Panc1 (cell line): ENCODE data around the gene PLAAT2. TPM values are rescaled to one million over a fixed set of nuclear protein-coding genes. Genes with fewer than 3 reads are reported as not detected.
"Not testable (repeated sequence)": the region's sequence is repeated elsewhere in the genome, so short reads cannot be mapped to it uniquely, and the experiment has no call there.

Source experiments
- ATAC-seq: fragments of 200-7000 bp; cut with Tn5 transposase; 2 replicates; pipeline ENCODE4 v1.9.1; 2020; ENCODE audit warnings: mild to moderate bottlenecking, moderate library complexity
- BruUV-seq: library from RNA; stranded (reverse); fragments of 400-500 nt; replicated peaks from 2 replicates; lab custom pipeline; 2021; lab: Mats Ljungman, UMichigan
- CTCF ChIA-PET: fragments of 300-600 bp; sonication (Branson Sonifier 250); formaldehyde crosslinking; loops from one replicate; lab custom pipeline; 2022; ENCODE audit warnings: antibody characterized with exemption; lab: Charles Lee
- POLR2A ChIA-PET: fragments of 300-600 bp; sonication (Branson Sonifier 250); formaldehyde crosslinking; loops from one replicate; lab custom pipeline; 2022; ENCODE audit warnings: antibody characterized with exemption; lab: Charles Lee
- DNase-seq: peaks from one replicate; pipeline ENCODE4 v3.0.0-alpha.2; 2010; ENCODE audit warnings: low read depth, low spot score
- H3K27ac ChIP-seq: 2 replicates; pipeline ENCODE4 v1.5.1; 2011; ENCODE audit warnings: mild to moderate bottlenecking, low read length, inconsistent platforms
- H3K27me3 ChIP-seq: fragments of 200-500 bp; sonication (Bioruptor generic); 2 replicates; pipeline ENCODE4 v1.6.0; 2014; ENCODE audit warnings: low read length, inconsistent platforms; ENCODE audit not compliant: control insufficient read depth, insufficient read depth
- H3K36me3 ChIP-seq: fragments of 200-500 bp; sonication (Bioruptor generic); 2 replicates; pipeline ENCODE4 v1.5.1; 2014; ENCODE audit warnings: inconsistent platforms, mild to moderate bottlenecking, low read length, moderate library complexity; ENCODE audit not compliant: control insufficient read depth, insufficient read depth
- H3K4me1 ChIP-seq: 2 replicates; pipeline ENCODE4 v1.5.1; 2011; ENCODE audit warnings: inconsistent platforms, mild to moderate bottlenecking, low read length, moderate library complexity; ENCODE audit not compliant: control insufficient read depth, insufficient read depth
- H3K4me3 ChIP-seq, 2 experiments: 2 replicates each; pipeline ENCODE4 v1.5.1; 2011 to 2012; ENCODE audit warnings: low read depth in 2 of 2, low read length in 2 of 2, mild to moderate bottlenecking in 2 of 2, inconsistent platforms in 1 of 2, moderate library complexity in 1 of 2
- H3K9me3 ChIP-seq: fragments of 200-500 bp; sonication (Bioruptor generic); 2 replicates; pipeline ENCODE4 v1.5.1; 2014; ENCODE audit warnings: low read depth, mild to moderate bottlenecking, inconsistent platforms, low read length, moderate library complexity; ENCODE audit not compliant: control insufficient read depth, insufficient read depth
- CTCF ChIP-seq: fragments of 450-650 bp; IDR thresholded peaks from 2 replicates; pipeline ENCODE4 v1.5.1; 2017; ENCODE audit warnings: mild to moderate bottlenecking
- POLR2AphosphoS5 ChIP-seq: IDR thresholded peaks from 2 replicates; pipeline ENCODE4 v1.6.1; 2012; ENCODE audit warnings: mild to moderate bottlenecking, low read depth, low read length, moderate library complexity
- REST ChIP-seq, 2 experiments: IDR thresholded peaks; 2 replicates each; pipeline ENCODE4 v1.6.1; 2011 to 2012; ENCODE audit warnings: low read depth in 2 of 2, control low read depth in 1 of 2, low read length in 1 of 2, mild to moderate bottlenecking in 1 of 2, moderate library complexity in 1 of 2; ENCODE audit not compliant: insufficient read depth in 1 of 2
- SIN3A ChIP-seq: IDR thresholded peaks from 2 replicates; pipeline ENCODE4 v1.6.1; 2012; ENCODE audit warnings: low read depth, mild to moderate bottlenecking, low read length, moderate library complexity, borderline replicate concordance; ENCODE audit not compliant: insufficient read depth
- TCF7L2 ChIP-seq: IDR thresholded peaks from 2 replicates; pipeline ENCODE4 v1.6.1; 2011; ENCODE audit warnings: mild to moderate bottlenecking, low read depth, low read length, inconsistent platforms
- in situ Hi-C: cut with HindIII; loops from 2 replicates; pipeline ENCODE4 v1.10.0; 2016; ENCODE audit warnings: low sequenced_read_pairs, low pct_unique_long_range_greater_than_20kb
- intact Hi-C: fragments of 100-400 bp; cut with micrococcal nuclease; formaldehyde crosslinking; loops from one replicate; pipeline ENCODE4 v1.10.0; 2022; ENCODE audit not compliant: unreplicated experiment
- total RNA-seq: library from RNA; stranded (reverse); gene quantifications from one replicate; pipeline ENCODE4 v1.2.1, GENCODE V29; 2021; ENCODE audit not compliant: unreplicated experiment

PLAAT2 gene
- total RNA-seq, 1 experiment from 2014 or later, result not detected

- in situ Hi-C loops, result no loop called here
- H3K27ac ChIP-seq, result no peak overlapping the region
- H3K9me3 ChIP-seq, result no peaks in the 10 kb centered on the region
- ATAC-seq, result no peak
- ChIA-PET POLR2A (interaction anchor here (0.7 kb wide), 1 partner anchor 526 kb away, joined by 4 read pairs; no protein-coding TSS in a partner anchor), CTCF (no interaction called here)
- no peaks in the 10 kb centered on the region for H3K36me3 ChIP-seq
- no peak for DNase-seq
- H3K27me3 ChIP-seq, result peaks cover 3% of the 10 kb centered on the region; the same call in 1 of the 2 replicates
- TF ChIP-seq SIN3A, result no peak
- no peak for TF ChIP-seq POLR2AphosphoS5
- no peak for TF ChIP-seq TCF7L2
- TF ChIP-seq CTCF, result no peak
- no peak for TF ChIP-seq REST (IDR thresholded peaks at IDR 0.05; ENCODE audit: insufficient read depth in 1 of 2, low read depth in 2 of 2, low read length in 1 of 2)
- BruUV-seq, result no TSS peak
- H3K4me3 ChIP-seq, result no peak overlapping the region
- intact Hi-C loops, result no loop called here
- H3K4me1 ChIP-seq, result no peaks in the 10 kb centered on the region
Measured at GRCh38 chr11:63547061-63547460, 16.1 kb downstream of the PLAAT2 start.

GRCh38 chr11:63543711-63544110 lies 19.5 kb downstream of the PLAAT2 start:
- ChIA-PET CTCF (no interaction called here), POLR2A (no interaction called here)
- Histone ChIP-seq H3K27me3 (peaks cover 3% of the 10 kb centered on the region; the same call in 1 of the 2 replicates), H3K4me1 (no peaks in the 10 kb centered on the region), H3K27ac (no peak overlapping the region), H3K9me3 (no peaks in the 10 kb centered on the region), H3K36me3 (no peaks in the 10 kb centered on the region), H3K4me3 (no peak overlapping the region)
- intact Hi-C loops, result no loop called here
- in situ Hi-C loops, result no loop called here
- DNase-seq (no peak), ATAC-seq (no peak)
- no peak for TF ChIP-seq SIN3A
- no peak for TF ChIP-seq REST (IDR thresholded peaks at IDR 0.05; ENCODE audit: insufficient read depth in 1 of 2, low read depth in 2 of 2, low read length in 1 of 2)
- TF ChIP-seq TCF7L2, result no peak
- BruUV-seq, result no TSS peak

GRCh38 chr11:63542506-63542905 lies 20.7 kb downstream of the PLAAT2 start:
- DNase-seq, BruUV-seq, H3K27ac ChIP-seq, CTCF ChIA-PET, intact Hi-C loops, H3K4me3 ChIP-seq, POLR2A ChIA-PET, H3K27me3 ChIP-seq, H3K36me3 ChIP-seq, H3K4me1 ChIP-seq, ATAC-seq, H3K9me3 ChIP-seq, in situ Hi-C loops: not testable (repeated sequence)
